SKM-1 (cell line): ENCODE results near the gene PRKG2.

Experiments
- DNase-seq: peaks from one replicate; lab custom pipeline; 2025; ENCODE audit not compliant: unreplicated experiment; lab: John Stamatoyannopoulos, UW

Gene PRKG2

DNA sequence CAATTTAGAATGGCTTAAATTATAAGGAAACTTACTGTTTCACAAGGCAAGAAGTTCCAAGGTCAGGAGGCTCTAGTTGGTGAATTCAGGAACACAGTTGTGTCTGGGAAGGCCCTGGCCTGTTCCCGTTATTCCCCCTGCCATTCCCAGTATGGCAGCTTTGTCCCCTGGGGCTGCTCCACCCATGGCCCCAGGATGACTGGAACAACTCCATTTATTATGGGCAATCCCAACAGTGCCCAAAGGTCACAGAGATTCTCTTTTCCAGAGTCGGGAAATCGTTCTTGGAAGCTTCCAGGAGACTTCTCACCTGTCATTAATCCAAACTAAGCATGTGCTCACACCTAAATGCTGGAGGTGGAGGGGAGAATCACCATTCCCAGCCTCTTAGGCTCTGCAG lies 2.8 kb upstream of the PRKG2 start:
- DNase-seq, result no peak

DNA sequence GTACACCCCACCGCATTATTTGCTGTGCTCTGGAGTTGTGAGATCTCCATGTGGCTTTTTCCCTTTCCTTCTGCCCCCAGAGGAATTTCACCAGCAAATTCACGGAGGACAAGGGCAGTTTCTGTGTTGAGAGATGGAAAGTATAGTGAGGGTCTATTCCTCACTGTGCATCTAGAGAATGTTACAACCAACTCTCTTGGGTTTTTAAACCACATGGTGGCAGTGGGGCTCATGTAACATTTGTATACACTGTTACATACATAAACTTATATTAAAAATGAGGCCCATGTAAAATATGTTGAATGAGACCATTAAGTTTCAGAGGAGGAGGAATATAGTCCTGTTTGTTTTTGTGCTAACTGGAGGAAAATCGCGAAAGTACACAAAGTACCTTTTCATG lies 909 bp upstream of the PRKG2 start:
- DNase-seq, result no peak

DNA sequence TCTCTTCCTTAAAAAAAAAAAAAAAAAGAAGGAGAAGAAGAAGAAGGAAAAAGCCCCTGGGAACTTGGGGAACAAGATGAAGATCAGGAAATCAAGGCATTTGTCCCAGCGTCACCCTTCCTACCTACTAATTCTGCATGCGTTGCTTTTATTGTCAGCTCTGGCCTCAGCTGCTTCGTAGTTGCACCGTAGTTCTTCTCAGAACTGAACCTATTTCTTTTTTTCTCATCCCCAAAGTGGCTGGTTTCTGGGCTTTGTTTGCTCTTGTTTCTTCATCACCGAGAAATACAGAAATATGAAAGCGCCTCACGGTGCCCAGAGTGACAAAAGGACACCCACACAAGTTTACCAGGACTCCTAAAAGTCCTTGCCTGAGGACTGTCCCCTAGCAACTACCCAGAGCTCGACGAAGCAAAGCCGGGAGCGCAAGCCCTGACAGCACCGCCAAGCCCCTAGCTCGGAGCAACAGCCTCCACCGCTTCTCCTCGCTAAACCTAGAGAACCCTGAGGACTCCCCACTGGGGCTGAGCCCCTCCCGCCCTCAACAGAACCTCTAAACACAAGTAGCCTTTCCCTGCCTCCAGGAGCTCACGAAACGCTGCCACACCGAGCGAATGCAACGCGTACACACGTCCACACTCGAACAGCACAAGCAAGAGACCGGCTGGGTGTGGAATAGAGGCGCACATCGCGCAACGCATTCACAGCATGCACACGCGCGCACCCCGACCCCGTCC lies 710 bp downstream of the PRKG2 start:
- DNase-seq, result no peak

DNA sequence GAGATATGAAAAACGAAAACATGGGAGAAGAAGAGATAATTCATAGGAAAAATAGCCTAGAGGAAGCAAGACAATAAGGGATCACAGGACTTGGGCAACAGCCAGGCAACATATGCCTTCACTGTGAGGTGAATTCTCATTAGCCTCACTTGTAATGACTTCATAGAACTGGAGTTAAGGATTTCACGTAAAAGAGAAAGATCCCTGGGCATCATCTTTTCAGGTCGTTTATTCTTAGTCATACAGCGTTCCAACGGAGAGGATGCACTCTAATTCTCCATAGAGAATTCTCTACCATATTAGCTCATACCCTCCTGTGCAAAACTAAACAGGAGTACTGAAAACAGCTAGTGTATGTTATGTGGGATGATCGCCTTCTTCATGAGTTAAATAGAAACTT lies 1.4 kb downstream of the PRKG2 start:
- DNase-seq, result no peak

DNA sequence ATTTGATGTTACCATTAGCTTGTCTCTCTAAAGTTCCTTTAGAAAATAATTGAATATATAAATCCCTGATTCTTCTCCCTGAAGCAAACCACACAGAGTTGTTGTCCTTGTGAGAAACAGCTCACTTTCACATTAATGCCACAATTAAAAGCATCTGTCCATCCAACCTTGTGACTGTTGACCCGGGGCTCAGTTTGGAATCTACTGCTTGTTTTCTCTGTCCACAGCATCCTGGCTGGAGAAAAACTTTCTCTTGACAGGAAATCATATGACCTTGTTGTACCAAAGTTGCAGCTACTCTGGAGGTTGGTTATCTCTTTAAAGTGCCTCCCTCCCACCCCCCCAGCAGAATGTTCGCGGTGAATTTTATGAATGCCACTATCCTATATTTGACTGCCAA lies 3.1 kb downstream of the PRKG2 start:
- no peak for DNase-seq

DNA sequence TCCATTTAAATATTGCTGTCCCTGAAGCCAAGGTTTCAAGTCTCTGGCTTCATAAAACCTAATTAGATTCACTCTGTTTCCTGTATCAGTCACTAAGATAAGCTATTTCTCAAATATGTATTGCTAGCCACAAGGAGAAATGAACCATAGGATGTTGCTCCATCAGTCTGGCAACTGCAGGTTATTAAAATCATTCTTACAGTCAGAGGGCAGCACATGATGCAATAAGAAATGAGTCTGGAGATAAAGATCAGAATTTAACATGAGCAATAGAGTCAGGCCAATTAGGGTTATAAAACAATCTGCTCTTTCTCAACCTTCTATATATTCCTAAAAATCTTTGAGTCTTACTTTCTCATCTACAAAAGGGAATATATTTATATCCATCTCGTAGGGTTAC lies 7.2 kb downstream of the PRKG2 start:
- no peak for DNase-seq

DNA sequence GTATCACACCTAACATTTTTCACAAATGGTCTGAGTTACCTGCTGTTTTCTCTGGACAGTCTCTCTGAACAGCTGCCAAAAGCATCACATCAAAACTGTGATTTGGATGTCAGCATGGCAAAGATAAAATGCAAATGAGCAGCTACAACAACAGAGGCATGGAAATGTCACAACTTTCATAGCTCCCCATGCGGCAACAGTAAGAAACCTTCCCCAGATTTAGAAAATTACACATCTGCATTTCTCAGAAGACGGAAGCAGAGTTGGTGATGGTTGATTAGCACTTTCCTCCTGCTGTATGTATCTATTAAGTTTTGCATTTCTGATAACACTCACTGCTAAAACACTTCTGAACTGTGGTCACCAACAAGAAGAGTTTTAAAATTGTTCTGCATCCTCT lies 9.7 kb downstream of the PRKG2 start:
- no peak for DNase-seq

DNA sequence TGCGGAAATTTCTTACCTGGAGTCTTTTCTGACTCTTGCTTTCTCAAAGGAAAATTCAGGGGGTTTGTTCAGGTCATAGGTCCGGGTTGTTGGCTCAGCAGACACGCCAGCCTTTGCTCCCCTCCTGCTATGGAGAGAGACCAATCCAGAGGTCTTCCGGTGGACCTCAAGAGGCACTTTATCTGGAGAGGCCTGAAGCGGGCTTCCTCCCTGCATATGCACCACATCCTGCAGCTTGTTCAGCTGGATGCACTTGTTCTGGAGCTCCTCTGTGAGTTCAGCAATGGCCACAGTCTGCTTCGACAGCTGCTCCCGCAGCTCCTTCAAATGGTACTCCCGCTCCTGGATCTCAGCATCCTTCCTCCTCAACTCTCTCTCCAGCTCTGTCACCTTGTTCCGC lies 10.5 kb downstream of the PRKG2 start:
- no peak for DNase-seq

DNA sequence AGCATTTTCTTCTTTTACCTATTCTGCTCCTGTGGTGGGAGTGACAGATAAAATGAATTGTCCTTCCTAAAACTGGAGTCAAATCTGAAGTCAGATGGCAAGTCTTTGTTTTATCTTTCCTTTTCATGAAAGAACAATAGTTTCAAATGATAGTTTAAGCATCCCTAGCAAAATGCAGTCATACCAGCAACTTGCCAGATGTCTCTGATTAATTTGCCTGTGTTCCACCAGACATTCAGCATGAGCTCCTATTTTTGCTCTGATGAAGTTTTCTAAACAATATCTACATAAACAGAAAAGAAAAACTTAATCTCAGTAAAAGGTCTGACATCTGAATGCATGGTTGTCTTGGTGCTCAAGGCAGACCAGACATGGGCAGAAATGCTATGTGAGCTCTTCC lies 15.2 kb downstream of the PRKG2 start:
- DNase-seq, result no peak

DNA sequence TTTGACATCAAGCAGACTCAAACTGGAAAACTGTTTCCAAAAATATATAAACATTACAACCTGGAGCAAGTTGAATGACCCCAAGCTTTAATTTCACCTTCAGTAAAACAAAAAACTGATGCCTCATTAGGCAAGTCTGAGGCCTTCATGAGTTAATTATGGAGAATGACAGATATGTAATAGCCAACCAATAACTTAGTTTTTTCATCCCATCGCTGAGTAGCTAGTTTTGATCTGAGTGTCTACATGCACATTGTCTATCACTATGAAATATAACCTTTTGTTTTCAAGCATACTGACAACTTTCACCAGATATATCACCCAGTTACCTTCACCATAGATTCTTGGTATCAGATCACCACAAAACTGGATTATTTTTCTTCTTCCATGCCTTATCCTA lies 16.4 kb downstream of the PRKG2 start:
- no peak for DNase-seq

DNA sequence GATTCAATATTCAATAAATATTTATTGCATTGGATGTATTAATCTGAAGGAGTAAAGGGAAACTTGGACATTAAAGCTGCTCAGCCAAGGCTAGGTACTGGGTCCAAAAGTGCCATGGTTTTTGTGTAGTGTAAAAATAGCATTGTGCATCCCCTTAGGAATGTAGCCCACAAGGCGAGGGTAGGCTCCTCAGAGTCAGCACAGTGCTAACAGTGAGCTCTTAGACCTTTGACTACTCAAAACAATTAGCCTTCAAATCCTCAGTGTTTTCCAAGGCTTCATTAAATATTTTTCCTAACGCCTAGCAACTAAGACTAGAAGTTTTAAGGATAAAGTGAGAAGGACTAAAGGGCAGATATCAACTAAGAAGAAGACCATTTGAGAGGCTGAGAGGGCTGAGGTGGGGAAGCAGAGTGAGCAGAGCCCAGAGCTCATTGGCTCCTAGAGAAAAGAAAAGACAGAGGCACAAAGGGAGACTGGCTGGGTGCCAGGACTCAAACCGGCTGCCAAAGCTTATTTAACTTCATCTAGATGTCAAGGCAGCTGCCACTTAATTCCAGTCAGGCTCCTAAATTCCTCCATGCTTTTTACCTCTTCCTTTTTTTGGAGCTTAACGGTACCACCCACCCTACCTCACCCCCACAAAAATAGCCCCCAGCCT lies 17.0 kb downstream of the PRKG2 start:
- DNase-seq, result no peak

DNA sequence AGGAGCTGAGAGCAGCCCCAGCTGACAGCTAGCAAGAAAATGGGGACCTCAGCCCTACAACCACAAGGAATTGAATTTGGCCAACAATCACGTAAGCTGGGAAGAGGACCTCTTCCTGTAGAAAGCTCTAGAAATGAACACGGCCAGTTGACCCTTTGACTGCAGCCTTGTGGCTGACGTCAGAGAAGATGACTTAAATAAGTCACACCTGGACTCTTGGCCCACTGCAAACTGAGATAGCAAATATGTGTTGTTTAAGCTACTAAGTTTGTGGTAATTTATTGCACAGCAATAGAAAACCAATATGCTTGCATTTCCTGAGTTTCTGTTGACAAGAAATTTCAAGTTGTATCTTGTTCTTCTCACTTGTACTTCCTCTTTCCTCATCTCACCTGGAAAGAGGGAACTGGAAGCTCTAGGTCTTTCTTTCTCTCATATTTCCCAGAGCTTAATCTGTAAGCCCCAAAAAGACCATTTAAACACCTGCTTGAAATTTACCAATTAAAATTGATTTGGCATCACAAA lies 18.8 kb downstream of the PRKG2 start:
- no peak for DNase-seq

DNA sequence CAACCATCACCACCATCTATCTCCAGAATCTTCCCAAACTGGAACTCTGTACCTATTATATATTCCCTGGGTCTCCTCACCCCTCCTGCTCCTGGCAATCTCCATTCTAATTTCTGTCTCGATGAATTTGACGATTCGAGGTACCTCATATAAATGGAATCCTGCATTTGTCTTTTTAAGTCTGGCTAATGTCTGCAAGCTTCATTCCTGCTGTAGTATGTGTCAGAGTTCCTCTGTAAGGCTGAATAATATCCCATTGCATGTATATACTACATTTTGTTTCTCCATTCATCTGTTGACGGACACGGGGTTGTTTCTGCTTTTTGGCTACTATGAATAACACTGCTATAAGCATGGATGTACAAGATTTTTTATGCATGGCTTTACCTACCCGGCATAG lies 19.5 kb downstream of the PRKG2 start:
- no peak for DNase-seq

DNA sequence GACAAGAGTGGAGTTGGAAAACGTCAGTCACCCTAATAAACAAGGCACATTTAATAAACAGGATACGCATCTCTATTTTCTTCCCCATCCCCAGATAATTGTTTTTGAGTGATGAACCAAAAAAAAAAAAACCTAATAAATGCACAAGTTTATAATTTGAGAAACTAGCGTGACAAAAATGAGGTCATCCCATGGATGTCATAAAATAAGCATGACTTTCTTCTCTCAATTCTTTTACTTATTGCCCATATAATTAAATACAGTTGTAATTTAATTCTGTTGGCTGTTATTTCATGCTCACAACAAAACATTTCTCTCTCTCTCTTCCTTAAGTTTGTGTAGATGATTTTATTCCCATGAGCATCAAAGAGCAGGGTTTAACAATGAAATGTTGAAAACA lies 20.7 kb downstream of the PRKG2 start:
- no peak for DNase-seq

DNA sequence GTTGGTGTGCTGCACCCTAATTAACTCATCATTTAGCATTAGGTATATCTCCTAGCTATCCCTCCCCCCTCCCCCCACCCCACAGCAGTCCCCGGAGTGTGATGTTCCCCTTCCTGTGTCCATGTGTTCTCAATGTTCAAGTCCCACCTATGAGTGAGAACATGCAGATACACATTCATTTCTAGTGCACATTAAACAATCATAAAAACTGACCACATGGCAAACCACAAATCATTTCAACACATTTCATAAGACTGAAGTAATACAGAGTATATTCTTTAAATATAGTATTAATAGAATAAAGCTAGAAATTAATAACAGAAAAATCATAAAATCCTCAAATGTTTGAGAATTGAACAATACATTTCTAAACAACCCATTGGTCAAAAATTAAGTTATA lies 34.1 kb downstream of the PRKG2 start:
- DNase-seq, result no peak

DNA sequence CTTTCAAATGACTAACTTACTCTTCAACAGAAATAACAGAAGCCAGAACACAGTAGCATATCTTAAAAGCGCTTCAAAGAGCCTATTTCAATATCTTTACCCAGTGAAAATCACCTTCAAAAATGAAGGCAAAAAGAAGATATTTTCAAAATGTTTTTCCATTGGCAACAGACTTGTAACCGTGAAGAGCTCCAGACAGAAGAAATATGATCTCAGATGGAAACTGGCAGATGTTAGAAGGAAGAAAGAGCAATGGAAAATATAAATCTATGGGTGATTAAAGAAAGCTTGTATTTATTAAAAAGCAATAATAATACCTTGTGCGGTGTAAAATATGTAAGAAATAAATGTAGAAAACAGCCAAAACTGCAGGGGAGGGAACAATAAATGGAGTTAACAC lies 35.7 kb downstream of the PRKG2 start:
- no peak for DNase-seq

DNA sequence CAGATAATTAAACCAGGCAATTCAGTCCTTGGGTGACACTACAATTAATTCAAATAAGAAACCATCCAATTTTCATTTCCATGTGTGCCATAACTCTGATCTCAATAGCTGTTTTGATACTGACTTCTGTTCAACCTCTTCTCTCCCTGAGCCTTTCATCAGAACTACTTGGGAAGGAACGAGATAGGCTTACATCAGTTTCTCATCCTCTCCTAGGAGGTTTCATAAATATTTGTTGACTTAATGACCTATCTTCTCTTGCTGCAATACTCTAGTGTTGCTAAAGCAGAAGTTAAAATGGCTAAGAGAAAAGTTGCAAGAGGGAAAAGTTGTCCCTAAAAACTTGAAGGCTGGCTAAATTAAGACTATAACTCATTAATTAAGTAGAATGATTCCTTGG lies 41.8 kb downstream of the PRKG2 start:
- no peak for DNase-seq

DNA sequence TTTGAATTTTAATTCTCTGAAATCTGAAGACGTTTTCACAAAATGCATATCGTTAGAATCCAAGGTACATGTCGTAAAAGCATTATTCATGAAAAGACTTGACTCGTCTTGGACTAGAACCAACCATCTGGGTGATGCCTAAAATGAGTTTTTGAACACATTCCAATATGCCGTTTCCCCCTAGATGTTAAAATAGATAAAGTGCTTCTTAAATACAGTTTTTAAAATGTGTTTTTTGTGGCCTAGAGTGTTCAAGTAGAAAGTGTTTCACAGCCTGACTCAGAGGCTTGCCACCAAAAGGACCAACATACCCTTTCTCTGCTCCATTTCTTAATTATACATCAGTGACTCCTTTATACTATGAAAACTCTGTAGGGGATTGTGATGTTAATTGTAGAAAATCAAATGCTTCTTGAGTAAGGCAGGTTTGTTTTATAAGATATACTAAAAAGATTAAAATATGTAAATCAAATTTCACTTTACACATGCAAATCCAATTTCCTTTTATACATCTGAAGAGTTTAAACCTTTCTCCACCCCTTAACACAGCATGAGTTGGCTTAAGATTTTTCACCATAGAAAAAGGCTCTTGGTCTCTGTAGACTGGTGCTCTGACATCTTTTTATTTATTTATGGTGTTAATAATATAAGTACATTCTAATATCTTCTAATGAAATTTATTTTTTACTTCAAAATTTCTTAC lies 48.4 kb downstream of the PRKG2 start:
- DNase-seq, result no peak

DNA sequence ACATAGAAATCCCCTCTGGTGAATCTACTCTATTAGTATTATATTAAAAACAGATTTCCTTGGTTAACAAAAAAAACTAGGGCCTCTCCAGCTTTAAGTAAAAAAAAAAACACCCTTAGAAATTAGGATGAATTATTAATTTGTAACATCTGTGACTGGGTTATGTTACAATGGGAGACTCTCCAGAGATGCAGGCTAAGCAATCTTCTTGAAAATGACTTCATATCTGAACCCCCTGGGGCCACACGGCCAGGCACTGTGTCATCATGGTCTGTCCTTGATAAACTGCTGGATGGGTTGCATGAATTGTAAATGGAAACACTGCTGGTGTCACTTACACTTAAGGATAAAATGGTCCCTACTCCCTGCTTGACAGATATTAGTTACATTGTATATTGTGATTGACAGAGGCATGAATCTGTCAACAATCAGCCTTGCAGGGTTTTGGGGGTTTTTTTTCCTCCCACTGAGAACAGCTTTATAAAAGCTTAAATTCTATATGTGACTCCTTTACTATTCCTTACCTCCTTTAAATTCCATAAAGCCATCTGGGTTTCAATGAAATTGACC lies 49.1 kb downstream of the PRKG2 start:
- DNase-seq, result no peak

DNA sequence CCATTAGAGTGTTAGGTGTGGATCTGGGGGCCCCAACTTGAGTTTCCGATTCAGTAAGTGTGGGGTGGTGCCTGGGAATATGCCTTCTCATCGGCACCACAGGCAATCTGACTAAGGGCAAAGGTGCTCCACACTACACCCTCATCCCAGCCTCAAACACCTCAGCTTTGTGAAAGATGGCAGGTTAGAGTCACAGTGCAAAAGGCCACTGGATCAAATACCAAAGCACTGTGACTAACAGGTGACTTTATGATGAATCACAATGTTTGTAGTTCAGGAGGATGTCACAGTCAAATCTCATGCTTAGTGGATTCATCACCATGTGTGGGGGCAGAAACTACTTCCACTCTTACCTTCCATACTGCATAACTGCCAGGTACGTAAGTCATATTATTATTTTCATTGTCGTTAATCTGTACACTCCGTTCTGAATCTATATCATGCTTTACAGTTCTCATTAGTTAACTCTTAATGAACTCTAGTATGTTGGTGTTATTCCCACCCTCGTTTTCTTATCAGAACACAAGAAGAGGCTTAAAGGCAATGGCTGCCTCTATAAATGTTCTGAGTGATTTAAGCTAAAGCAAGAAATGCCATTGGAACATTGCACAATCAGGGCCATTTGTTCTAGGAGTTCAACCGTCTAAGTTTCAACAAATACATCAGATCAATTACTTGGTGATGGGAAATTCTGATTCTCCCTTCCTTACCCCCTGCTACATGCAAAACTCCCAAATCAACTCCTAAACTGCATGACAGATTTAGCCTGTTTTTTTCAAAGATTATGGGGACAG lies 50.2 kb downstream of the PRKG2 start:
- no peak for DNase-seq

DNA sequence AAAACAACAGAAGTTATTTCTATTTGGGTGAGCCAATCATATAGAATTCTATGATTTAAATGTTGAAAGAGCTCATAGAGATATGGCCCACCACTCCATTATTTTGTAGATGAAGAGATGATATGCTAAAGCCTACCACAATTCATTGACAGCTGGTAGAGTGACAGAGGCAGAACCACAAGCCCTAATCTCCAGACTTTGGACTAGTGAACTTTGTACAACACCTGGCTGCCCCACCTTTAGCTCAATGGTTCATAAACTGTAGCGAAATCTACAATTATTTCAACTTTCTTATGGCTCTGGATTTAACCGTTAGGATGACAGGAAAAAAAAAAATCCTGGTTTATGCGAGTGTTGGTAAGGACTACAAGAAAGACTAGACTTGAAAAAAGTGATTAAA lies 50.9 kb downstream of the PRKG2 start:
- DNase-seq, result no peak
